Stimulated activated CD4-positive, alpha-beta T cell treated with anti-CD3 and anti-CD28 coated beads, Interleukin-4, amount 100 ng/mL, for 1 hour (primary cell): ENCODE measurements around the gene FBXW5.

ENCODE experiments used
- DNase-seq: peaks from one replicate; pipeline ENCODE4 v3.0.0-alpha.2; 2020

Gene FBXW5

DNA sequence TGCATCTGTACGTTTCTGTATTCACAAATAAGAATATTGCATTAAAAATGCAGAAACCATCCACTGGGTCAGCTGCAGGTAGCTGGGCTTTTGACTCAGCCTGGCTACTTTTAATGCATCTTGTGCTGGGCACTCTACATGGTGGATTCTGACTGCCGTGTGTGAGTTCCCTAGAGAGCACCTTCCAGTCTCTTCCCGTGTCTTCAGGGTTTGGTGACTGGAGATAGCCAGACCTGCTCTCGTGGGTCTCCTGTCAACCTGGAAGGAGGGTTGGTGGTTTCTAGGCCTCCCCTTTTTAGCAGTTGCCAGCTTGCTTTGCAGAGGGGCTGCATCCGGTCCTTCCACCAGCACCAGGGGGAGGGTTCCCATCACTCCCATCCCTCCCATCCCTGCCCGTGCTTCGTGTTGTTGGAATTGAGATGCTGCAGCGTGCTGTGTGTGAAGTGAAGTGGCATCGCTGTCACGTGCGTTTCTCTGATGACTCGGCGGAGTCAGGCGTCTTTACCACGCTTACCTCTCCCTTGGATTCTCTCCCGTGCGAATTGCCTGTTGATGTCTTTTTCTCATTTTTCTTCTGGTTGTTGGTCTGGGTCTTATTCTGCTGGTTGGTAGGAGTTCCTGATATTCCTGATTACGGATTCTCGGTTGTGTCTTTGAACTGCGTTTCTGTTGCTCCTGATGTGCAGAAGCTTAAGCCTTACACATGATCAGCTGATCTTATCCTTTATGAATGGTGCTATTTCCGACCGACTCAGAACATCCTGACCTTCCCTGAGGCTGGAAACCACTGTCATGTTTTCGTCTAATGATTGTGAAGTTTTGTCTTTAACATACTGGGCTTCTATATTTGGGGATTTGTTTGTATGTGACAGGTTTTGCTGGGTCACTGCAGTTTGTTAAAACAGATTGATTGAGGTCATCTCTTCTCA lies 16.9 kb downstream of the FBXW5 start:
- no peak for DNase-seq

DNA sequence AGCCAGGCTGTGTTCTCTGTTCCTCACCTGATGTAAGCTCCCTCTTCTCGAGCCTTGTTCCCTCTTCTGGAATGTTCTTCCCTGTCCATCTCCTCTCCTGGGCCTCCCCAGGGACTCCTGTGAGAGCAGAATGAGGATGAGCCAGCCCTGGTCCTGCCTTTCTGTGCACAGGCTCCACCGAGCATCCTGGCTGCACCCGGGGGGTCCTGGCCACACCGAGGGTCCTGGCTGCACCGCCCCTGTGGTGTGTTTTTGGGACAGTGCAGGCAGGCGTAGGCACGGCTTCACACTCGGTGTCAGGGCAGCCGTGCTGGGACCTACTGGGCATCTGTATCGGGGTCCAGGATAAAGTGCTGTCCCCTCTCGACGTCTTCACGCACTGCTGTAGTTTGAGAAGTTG lies 17.8 kb downstream of the FBXW5 start:
- DNase-seq = no peak

DNA sequence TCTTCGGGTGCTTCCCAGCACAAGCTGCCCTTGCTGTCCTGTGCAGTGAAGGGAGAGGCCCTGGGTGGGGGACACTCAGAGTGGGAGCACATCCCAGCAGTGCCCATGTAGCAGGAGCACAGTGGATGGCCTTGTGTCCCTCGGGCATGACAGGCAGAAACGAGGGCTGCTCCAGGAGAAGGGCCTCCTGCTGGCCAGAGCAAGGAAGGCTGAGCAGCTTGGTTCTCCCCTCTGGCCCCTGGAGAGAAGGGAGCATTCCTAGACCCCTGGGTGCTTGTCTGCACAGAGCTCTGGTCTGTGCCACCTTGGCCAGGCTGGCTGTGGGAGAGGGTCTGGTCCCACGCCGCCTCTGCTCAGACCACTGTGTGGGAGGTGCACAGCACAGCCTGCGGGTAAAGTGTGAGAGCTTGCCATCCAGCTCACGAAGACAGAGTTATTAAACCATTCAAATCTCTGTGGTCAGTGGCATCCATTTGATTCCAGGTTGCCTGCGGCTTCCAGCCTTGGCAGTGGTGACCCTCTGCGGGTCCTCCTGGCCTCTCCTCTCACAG lies 18.3 kb downstream of the FBXW5 start:
- DNase-seq = no peak

DNA sequence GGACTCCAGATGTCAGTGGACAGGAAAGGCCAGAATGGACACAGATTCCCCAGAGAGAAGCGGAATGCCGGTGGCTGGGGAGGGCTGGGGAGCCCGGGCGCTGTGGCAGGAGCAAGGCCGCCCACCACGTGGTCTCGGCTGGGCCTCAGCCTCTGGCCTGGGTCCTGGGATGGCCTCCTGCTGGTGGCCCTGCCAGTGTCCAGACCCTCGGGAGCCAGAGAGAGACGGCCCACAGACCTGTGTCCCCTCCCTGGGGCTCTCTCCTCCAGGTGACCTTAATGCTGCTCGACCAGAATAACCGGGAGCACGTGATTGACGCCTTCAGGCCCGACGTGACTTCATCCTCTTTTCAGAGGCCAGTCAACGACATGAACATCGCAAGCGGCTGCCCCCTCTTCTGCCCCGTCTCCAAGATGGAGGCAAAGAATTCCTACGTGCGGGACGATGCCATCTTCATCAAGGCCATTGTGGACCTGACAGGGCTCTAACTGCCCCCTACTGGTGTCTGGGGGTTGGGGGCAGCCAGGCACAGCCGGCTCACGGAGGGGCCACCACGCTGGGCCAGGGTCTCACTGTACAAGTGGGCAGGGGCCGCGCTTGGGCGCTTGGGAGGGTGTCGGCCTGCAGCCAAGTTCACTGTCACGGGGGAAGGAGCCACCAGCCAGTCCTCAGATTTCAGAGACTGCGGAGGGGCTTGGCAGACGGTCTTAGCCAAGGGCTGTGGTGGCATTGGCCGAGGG lies 19.0 kb downstream of the FBXW5 start:
- no peak for DNase-seq

DNA sequence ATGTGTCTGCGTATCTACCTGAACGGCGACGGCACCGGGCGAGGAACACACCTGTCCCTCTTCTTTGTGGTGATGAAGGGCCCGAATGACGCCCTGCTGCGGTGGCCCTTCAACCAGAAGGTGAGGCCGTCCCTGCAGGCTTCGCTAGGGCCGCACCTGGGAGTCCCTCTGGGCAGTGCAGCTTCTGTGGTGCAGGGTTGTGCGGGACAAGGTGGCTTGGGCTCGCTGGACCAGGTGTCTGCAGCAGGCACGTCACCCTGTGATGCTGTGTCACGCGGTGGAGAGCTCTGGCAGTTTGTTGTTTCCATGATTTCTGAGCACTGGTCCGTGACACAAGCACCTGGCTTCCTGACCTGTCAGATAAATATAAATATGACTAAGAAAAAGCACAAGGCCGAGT lies 20.7 kb downstream of the FBXW5 start:
- no peak for DNase-seq

DNA sequence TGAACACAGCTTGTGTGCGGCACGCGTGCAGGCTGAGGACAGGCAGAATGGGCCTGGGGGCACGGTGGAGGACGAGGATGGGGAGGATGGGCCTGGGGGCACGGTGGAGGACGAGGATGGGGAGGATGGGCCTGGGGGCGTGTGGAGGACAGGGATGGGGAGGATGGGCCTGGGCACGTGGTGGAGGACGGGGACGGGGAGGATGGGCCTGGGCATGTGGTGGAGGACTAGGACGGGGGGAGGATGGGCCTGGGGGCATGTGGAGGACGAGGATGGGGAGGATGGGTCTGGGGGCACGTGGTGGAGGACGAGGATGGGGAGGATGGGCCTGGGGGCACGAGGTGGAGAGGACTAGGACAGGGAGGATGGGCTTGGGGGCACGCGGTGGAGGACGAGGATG lies 22.0 kb downstream of the FBXW5 start:
- DNase-seq = no peak

DNA sequence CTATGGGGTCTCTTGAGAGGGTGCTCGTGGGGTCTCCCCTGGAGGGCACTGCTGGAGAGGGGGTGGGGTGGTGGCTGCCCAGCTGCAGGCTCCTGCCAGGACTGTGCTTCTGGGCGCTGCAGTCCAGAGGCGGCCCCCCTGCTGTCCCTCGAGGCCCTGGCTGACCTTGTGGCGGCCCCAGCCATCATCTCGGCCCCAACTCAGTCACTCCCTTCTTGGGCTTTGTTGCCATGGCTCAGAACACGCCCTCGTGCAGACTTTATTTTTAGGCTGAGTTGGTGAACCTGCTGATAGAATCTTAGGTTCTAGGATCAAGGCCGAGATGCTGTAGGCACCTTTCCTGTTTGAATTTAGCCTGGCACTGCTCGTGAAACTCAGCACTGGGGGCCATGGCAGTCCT lies 22.8 kb downstream of the FBXW5 start:
- DNase-seq = no peak

DNA sequence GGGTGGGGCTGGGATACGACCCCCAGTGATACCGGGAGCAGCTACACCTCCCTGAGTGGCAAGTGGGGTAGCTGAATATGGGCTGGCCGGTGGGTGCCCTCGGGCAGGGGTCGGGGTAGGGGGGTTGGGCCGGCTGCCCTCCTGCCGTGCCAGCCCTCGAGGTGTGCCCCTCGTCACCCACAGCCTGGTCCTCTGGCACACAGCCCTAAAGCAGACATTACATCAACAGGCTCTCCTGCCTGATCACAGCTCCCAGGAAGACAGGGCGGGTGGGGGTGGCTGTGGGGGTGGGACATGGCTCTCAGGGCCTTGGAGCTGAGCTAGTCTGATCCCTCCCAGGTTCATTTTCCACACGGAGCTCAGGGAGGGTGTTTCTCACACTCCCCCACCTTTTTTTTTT lies 23.2 kb downstream of the FBXW5 start:
- no peak for DNase-seq

DNA sequence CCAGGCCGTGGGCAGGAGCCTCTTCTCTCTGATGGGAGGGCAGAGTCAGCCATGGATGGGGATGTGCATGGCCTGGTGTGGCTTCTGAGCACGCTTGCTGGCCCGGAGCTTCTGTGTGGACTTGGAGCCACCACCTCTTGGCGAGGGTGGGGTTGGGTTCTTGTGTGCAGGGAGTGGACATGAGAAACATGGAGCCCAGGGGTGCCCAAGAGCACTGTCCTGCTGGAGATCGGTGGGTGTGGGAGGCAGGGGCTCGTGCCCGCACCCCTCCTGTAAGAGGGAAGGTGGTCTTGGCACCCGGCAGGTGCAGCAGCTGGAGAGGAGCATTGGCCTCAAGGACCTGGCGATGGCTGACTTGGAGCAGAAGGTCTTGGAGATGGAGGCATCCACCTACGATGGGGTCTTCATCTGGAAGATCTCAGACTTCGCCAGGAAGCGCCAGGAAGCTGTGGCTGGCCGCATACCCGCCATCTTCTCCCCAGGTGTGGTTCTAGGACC lies 23.8 kb downstream of the FBXW5 start:
- no peak for DNase-seq

DNA sequence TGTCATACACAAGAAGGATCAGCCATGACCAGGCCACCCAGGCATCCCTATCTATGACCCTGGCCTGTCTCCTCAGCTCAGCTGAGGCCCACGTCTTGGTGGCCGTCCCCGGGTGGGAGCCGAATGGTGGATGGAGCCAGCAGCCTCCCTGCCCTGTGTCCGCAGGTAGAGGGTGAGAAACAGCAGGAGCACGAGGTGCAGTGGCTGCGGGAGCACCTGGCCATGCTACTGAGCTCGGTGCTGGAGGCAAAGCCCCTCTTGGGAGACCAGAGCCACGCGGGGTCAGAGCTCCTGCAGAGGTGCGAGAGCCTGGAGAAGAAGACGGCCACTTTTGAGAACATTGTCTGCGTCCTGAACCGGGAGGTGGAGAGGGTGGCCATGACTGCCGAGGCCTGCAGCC lies 24.5 kb downstream of the FBXW5 start:
- no peak for DNase-seq

DNA sequence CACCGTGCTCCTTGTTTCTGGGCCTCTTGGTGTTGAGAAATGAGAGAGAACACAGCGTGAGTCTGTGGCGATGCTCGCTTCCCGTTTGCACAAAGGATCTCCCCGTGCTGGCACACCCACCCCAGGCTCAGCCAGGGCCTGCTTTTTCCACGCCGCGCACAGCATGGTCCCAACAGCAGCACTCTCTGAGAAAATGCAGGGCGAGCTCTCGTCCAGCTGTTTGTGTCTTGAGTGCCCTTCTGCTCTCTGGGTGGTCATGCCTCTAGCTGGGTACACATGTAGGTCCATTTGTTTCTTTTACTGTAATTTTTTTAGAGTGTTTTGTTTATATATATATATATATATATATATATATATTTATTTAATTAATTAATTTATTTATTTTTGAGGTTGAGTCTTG lies 26.6 kb downstream of the FBXW5 start:
- no peak for DNase-seq

DNA sequence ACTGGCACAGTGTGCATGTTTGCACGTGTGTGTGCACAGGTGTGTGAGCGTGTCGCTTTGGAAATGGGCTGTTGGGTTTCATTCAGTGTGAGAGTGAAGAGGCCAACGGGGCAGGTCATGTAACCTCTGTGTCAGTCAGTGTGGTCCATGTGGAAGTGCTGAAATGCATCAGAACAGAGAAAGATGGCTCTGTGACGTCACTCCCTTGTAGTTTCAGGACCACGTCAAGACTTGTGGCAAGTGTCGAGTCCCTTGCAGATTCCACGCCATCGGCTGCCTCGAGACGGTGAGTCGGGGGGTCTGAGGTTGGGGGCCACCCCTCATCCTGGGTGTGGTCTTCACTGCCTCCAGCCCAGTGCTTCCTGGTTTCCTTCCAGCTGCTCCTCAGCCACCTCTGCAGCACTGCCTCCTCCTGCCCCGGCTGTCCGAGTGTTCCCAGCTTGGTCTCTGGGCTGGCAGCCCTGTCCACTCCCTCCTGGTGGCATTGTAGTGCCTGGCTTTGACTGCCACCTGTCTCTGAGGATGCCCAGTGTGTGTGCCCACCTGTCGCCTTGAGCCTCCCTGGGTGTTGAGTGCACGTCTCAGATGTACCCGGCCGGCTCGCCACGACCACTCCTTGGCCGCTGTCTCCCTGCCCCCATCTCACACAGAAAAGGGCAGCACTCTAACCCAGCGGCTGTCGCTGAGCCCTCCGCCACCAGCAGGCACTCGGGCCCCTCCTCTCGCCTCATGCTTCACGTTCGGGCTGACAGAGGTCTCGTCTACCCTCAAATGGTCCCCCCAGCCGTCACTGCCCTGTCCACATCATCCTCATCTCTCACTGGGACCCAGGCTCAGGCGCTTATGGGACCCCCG lies 28.0 kb downstream of the FBXW5 start:
- no peak for DNase-seq

DNA sequence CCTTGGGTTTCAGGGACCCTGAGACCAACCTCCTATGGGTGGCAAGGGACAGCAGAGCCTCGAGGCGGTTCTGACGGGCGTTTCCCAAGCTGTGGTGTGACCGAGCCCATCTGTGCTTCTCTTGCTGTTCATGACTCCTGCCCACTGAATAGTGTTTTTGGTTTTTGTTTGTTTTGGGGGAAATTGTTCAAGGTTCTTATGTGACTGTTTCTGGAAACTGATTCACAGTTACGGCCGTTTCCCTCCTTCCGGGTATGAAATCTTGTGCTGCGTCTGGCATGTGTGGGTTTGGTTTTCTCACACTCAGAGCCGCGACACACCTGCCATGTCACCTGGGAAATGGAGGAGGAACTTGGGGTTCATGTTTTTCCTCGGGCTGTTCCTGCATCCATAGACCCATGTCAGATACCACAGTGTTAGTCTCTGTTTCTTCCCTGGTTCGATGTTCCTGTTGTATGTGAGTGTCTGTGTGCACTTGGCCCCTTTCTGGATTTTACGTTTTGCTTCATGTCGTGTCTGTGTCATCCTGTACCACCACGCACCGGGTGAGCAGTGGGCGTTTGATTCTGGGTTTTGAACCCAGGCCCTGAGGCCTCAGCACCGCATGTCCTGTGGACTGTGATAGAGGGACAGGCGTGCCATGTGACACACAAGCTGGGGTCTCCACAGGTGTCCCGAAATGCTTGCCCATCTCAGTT lies 28.8 kb downstream of the FBXW5 start:
- DNase-seq = no peak

DNA sequence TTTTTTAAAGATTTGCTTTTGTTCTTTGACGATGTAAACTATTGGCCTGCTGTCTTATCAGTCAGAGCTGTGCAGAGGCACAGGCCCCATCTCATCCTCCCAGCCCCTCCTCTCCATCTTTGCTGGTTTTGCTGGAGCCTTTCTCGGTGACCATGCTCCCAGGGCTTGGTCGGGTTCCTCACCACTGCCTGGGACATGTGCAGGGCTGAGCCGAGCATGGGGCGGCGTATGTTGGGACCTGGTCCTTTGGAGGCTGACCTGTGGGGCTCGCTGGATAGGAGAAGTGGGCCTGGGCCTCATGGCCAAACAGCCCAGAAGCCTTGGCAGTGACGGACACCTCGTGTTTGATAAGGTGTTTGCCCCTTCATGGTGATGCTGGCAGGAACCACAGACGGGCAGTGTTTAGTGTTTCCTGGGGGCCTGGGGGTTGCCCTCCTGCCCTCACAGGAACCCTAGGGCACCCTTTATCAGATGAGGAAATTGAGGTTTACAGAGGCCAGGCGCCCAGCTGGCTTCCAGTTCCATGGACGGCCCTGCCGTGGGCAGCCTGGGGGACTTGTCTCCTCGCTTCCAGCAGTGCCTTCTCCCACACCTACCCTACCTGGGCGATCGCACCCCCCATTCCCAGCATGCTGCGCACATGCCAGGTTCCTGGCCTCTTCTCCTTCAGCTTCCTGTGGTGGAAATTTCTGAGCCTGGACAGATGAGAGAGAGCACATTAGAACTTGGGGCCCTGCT lies 30.7 kb downstream of the FBXW5 start:
- no peak for DNase-seq

DNA sequence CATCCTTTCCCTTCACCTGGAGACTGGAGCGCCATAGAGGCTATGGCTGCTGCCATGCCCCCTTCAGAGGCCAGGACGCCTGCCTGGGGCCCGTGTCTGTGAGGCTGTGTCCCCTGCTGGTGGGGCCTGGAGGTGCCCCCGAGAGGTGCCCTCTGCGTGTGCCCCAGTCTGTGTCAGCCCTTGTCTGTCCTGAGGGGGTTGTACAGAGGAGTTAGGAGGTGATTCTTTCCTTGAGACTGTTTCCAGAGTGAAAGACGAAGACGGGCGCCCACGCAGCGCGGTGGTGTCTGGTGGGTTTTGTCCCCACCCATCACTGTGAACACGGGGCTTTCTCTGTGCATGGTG lies 33.7 kb downstream of the FBXW5 start:
- no peak for DNase-seq

DNA sequence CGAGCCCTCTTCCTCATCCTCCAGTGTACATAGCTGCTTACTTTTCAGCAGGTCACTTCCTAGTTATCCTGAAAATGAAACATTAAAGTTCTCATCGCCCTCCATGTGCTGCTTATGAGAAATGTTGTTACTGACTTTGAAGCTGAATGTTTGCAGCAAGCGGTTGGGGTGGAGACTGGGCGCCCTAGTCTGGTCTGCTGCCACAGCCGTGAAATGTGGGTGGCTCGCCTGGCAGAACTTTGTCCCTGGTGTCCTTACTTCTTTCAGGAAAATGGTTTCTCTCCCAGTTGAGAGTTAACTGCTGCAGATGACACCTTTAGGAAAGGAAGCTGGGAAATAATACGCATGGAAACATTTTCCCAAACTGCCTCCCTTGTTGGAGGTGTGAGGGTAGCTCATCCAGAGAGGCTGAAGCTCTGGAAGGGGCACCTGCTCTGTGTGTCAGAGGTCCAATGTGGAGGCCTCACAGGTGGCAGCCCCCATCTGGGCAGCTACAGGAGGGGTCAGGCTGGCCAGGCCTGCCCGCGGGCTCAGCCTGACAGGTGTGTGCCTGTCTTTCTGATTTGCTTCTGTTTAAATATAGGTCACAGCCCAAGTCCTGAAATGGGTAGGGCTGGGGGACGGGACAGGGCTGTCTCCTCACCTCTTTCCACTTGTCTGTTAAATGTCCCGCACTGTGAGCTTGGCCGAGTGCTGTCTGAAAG lies 34.2 kb downstream of the FBXW5 start:
- DNase-seq = no peak

DNA sequence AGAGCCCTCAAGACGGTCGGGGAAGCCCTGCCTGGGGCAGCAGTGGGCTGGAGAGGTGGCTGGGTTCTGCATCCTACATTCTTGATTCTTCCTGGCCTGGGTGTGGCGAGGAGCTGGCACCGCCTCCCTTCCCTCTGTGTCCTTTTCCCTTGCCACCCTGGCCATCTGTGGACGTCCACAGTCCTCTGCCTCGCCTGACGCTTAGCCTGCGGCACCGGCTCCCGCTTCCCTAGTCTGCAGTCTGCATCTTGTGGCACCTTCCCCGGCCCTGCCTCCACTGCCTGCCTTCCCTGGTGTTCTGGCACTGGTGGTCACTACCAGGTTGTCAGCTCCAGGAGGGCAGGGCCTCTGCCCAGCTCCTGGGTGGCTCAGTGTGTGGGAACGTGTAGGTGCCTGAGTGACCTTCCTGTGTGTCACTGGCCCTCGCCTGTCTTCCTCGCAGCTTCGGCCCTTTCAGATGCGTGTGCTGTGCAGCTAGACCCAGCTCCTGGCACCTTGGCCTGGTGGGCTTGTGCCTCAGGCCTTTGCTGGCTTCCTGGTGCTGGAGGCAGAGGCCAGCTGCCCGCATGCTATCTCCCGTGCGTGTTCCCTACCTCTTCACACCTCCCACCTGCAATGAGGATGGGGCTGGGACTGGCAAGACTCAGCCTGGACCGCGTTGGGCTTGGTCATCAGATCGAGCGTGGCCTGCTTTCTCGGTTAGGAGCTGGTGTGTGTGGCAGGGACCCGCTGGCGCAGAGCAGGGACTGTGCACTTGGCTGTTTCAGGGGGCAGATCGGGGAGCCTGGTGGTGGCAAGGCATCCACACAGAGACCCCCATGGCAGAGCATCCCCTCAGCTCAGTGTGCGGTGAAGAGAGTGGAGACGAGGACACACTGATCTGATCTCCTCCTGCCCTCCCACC lies 37.3 kb downstream of the FBXW5 start:
- no peak for DNase-seq

DNA sequence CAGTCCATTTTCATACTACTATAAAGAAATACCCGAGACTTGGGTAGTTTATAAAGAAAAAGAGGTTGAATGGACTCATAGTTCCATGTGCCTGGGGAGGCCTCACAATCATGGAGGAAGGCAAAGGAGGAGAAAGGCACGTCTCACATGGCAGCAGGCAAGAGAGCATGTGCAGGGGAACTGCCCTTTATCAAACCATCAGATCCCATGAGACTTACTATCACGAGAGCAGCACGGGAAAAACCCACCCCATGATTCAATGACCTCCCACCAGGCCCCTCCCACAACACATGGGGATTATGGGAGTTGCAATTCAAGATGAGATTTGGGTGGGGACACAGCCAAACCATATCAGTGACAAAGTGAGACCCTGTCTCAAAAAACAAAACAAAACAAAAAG lies 38.3 kb downstream of the FBXW5 start:
- no peak for DNase-seq

DNA sequence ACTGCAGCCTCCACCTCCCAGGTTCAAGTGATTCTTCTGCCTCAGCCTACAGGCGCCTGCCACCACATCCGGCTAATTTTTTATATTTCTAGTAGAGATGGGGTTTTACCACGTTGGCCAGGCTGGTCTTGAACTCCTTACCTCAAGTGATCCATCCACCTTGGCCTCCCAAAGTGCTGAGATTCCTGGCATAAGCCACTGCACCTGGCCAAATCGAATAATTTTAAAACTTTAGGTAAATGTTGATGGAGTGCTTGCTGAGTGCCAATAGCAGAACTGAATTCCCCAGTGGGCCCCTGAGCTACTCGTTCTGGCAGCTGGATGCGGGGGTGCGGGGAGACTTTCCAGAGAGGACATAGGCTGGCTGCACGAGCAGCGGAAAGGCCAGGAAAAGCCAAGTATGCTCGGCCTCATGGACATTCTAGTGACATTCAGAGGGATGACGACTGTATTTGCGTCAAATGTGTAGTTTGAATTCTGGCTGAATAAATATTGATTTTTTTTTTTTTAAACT lies 41.4 kb downstream of the FBXW5 start:
- no peak for DNase-seq
